Measurements from ENCODE around the gene CHST8.
A peak's percentile ranks its signal among the peaks of the same experiment; 100 is the strongest.

The CHST8 gene

DNA sequence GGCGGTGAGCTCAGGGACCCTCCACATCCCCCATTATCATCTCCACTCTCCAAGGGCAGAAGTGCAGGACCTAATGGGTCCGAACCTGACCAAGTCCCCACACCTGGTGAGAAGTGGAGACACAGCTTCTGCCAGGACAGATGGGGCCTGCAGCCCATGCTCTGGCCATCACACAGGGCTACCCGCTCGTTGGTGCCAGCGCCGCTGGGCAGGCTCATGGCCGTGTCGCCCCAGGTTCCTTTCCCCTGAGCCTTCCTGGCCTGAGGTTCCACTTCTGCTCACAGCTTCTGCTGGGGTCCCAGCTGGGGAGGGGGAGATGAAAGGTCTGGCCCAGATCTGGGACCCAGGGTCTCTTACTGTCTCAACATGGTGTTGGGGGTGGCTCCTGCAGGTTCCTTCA is 126.5 kb downstream of the CHST8 start:
- no peak for DNase-seq

DNA sequence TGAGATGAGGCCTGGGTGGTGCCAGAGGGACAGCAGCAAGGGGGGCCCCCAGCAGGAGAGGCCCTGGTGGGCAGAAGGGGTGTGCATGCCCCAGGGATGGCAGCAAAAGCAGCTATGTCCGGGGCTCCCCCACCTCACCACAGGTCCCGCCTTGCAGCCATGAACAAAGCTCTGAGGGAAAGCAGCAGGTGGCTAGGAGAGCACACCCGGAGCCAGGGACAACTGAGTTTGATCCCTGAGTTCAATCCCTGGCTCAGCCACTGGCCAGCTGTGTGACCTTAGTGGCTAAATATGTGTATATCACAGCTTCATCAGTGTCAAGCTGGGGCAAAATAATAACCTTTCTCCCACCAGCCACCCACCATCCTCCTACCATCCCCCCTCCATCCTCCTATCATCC is 127.3 kb downstream of the CHST8 start:
- no peak for DNase-seq

DNA sequence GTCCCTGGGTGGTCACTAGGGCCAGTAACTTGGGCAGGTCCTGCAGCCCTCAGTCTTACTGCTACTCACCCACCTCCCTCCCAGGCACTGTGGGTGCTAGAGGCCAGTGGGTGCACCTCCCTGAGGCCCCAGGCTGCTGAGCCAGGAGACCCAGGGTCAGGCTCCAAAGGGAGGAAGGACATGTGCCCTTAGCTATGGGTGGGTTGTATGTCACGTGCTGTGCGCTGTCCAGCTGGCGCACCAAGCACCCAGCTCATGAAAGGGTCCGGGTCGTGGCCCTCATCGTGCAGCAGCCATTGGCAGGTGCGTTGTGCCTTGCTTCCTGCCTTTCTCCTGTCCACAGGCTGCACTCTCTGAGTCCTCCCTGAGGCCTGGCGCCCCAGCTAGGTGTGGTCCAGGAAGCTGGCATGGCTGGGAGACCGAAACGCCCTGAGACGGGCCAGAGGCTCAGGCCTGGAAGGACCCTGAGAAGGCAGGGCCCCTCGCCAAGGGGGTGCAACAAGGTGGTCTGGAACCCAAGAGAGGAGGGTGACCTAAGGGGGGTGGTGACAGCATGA is 127.9 kb downstream of the CHST8 start:
- no peak for DNase-seq

DNA sequence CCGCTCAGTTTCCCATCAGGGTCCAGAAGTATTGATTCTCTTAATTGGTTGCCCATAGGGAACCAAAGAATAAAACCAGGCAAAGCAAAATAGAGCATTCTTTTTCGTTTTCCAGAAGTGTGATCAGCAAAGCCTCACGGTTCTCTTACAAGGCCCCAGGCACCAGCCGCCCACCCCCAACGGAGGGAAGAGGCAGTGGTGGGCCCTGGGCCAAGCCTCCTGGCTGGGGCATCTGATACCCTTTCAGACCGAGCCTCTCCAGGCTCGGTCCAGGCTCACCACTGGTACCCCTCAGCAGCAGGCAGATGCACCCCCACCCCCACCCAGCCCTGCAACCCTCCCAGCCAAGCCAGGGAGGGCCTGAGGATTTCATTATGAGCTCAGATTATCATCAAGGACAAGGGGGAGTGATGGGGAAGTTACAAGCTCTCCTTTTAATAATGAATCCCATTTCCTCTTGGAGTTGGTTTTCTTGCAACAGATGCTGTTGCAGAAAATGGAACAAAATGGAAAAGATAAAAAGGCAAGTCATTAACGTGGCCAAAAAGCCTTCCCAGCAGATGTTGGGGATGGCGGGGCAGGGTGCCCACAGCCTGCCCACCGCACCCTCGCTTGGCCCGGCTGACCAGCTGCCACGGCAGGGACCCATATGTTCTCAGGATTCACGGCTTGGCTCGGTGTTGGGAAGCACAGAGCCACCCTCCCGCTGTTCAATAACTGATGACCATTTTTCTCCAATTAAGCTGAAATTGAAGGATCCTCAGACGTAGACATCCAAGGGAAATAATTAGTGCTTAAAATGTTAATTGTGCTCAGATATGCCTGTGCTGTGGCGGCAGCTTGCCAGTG is 129.1 kb downstream of the CHST8 start:
- no peak for DNase-seq

DNA sequence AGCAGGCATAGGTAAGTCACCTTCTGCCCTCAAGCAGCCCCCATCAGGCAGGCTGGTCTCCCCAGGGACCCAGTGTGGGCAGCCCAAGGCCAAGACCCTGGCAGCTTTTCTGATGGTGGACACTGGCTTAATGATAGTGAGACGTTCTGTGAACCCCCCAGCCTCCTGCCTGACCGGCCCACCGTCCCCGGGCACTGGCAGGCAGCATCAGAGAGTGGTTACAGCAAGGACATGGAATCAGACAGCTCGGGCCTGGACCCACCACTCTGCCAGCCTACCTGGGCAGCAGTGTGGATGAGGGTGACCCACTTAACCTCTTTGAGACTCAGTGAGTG is 129.7 kb downstream of the CHST8 start:
- DNase-seq, result no peak

DNA sequence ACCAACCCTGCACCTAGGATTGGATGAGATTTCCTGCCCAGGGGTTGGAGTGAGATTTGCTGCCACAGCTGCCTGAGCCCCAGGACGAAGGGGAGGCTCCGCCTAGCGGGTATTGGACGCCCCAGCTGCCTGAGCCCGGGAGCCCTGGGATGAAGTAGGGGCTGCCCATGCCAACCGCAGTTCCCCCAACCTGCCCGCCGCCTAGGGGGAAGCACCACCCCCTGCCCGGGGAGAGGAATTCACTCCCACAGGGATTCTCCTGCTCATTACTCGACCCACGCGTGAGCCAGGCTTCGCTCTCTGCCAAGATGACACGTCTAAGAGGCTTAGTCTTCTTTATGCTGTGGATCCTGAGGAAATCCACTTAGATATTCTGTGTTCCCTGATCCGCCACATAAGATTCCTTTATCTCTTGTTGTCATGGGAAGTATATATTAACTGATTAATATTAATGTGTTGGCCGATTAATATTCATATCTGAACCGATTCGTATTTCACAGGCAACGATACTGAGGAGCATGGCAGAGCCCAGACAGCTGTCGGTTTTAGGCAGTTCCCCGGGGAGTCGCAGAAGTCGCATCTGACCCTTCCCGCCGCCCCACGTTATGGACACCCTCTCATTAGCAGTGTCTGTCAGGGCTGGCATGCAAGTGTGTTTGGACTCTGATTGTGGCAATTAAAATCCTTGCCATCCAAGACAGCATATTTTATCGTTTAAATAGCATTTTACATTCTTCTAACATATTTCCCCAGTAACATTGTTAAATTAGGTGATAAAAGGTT is 130.5 kb downstream of the CHST8 start:
- no peak for DNase-seq

DNA sequence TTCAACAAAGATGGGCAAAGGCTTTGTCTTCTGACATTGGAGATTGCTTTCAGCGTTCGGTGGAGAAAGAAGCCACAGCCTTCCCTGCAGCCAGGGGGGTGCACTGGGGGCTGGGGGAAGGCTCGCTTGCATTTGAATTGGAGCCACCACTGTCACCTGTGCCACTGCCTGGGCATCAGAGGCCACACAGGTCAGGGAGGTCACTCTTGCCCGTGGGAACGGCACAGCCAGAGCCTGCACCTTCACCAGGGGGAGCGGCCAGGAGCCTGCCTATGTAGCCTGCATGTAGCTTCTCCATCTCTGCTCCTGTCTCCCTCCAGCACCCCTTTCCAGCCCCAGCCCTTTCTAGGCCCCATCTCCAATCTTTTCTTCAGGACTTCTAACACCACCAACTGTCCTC is 131.2 kb downstream of the CHST8 start:
- no peak for DNase-seq

DNA sequence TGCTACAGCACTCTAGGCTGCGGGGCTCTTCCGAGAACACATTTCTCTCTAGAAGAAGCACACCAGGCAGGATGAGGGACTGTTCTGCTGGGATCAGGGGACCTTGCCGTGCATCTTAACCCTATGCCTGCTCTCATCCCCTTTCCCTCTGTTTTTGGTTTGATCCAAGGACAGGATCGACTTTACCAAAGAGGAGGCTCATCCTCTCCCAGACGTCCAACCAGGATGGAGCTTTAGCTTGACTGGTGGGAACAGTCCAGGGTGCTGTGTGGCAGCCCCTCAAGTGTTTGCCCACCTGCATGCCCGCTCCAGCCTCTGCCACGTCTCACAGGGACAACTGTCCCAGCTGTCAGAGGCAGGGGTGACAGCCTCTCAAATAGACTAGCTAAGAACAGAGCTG is 132.6 kb downstream of the CHST8 start:
- DNase-seq, result no peak

DNA sequence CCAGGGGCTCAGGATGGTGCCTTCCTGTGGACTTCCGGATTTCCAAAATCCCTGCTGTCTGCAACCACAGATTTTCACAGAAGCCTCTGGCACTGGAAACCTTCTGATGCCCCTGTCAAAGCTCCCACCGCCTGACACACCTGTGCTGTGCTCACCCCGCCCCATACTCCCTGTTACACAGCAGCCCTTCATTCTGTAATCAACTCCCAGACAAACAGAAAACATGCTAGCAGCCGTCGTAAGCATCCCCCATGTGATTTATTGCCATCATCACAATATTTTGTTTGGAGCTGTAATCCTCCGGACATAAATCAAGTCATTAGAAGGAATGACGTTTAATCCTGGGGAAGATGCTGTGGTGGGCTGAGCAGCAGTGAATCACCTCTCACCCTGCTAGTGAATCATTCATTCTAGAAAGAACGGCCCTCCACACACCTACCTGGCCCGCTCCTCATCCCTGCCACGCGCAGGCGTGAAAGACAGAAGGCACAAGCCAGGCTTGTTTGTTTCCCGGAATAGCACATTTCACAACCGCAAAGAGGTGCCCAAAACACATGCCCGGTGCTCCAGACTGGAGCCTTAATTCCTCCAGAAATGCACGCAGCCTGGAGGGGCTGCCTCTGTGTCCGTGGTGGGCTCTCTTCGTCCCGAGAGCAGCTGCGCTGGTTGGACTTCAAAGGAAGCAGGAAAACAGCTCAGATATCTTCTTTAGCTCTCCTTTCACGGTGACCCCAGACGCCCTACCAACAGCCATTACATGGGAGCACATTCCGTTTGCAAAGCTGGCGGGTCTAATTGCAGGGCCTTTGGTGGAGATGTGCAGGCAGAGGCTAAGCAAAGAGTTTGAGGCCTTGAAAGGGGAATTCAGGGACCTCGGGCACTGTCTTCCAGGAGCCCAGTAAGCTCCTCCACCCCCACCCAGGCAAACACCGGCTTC is 133.6 kb downstream of the CHST8 start:
- no peak for DNase-seq

DNA sequence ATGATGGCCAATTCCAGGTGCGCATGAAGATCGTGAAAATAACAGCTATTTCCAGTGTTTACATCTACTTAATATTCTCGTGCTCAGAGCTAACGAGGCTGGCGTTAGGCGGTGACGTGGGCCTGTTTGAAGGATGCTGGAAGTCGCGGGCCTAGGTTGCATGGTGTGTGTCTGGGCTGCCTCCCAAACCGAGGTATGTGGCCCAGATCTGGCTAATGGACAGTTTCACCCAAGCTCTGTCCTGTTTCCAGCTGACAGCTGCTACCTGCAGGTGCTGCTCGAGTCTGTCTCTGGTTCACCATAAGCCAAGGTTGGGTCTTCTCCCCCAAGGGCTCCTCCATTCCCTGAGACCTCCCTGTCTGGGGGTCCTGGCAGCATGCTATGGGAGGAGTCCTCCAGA is 134.4 kb downstream of the CHST8 start:
- no peak for DNase-seq

DNA sequence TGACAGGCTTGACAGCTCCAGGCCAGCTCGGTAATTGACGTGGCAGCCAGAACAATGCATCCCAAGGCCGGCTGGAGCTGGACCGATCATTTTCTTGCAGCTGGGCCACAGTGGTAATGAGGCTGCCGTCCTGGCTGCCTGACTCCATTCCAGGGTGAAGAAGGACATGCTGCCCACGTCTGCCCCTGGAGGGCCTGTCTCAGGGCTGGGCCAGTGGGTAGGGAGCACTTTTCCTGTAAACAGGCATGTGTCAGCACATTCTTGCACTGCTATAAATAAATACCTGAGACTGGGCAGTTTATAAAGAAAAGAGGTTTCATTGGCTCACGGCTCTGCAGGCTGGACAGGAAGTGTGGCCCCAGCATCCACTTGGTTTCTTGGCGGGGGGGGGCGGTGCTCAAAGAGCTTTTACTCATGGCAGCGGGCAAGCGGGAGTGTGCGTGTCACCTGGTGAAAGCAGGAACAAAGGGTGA is 136.8 kb downstream of the CHST8 start:
- DNase-seq, result no peak

DNA sequence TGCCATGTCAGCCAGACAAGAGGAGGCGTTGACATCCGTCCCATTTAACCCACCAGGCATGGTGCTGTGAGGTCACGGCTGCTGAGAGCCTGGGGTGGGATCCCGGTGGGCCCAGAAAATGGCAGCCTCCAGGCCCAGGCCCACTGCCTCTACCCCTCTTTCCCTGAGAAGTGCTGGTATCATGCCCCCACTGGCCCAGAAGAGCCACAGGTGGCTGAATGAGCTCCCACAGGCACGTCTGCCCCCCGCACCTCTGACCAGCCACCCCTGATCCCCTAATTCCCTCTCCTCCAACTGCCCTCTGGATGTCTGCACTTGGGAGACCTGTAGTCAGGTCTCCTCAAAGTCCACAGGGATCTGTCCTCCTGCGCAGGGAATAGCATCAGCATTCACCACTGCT is 137.6 kb downstream of the CHST8 start:
- DNase-seq, result no peak

DNA sequence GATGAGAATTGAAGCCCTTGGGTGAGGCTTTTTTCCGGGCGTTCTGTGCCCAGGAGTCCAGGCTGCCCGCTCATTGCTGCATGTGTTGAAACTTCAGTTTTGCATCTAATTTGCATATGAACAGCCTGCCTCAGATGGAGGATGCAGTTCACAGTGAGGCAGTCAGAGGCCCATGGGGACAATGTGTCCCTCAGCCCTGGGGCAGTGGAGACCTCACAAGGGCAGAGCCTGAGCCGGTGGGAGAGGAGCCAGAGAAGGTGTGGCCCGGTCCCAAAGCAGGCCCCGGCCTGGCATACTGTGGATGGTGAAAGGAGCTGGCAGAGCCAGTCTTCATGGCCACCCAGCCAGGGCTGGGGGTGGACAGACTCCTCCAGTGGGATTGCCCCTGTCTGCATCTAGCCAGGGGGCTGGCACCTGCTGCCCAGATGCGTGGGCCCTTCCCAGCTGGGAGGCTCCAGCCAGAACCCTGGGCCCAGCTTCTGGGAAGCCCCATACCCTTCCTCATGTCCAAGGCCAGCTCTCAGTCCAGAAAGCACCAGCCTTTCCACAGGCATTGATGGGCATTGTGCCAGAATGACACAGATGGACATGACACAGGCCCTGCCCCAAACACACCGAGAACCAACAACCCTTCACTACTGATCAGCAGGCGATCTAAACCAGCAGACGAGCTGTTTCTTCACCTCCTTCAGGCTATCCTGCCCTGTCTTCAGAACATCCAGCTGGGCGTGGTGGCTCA is 142.0 kb downstream of the CHST8 start:
- DNase-seq, result no peak

DNA sequence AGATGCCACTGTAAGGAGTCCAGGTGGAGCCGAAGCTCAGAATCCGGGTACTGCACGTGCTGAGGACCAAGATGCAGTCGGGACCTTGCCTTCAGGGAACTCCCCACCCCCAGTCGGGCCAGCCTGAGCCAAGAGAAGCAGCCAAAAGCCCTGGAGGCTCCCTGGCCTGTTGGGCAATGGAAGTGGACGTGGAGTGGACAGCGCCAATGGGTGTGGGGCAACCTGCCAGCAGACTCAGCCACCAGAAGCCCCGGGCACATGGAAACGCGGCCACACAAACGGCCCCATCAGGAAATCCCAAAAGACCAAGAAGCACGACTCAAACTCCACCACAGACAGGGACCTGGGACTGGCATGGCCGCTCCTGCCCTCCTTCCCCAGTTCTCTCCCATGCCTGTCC is 144.9 kb downstream of the CHST8 start:
- no peak for DNase-seq

DNA sequence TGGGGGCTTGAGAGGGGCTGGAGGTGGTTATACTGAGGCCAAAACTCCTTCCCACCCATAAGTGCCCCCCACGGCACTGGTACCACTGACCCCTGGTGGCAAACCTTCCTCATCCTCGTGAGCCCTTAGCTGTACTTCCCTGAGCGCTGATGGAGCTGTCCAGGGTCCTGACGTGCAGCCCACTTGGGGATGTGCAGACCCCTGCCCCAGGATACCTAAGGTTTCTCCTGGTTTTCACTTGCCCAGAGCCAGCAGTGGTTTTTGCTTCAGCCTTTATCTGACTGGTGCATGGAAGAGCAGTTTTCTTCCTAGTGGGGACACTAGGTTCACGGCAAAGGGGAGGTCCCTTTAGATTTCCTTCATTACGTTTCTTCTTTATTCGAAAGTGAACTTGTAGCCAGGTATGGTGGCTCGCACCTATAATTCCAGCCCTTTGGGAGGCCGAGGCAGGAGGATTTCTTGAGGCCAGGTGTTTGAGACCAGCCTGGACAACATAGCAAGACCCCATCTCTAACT is 146.2 kb downstream of the CHST8 start:
- DNase-seq, result no peak

DNA sequence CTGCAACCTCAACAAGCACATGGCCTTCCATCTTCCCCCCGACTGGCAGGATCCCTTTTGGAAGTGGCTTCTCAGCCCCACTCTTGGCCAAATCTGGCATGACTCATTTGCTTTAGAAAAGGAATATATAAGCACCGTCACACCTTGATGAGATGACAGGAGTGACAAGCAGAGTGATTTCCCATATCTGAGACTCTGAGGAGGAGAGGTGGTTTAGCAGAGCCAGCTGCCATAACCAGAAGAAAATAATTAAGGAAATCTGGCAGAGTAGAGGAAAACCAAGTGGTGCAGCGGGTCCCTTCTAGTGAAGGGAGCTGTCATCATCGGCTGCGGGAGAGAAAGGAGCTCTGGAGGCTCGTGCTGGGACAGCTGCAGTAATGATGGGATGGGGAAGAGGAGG is 147.5 kb downstream of the CHST8 start:
- DNase-seq, result no peak

DNA sequence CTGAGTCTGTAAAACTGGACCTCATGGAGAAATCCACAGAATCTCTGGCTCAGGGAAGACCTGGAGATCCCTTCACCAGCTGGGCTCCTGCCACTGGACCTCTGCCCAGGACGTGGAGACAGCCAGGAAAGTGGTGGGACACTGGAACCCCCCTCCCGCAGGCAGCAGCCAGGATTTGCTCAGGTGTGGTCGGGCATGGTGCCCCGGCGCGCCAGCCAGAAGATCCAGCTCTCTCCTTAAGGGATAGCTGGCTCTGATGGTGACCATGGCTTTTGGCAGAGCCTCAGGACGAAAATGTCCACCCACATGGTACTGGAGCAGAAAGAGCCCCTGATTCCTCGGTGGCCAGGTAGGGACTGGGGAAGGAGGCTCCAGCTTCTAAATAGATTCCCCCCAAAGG is 148.4 kb downstream of the CHST8 start:
- DNase-seq, result no peak

DNA sequence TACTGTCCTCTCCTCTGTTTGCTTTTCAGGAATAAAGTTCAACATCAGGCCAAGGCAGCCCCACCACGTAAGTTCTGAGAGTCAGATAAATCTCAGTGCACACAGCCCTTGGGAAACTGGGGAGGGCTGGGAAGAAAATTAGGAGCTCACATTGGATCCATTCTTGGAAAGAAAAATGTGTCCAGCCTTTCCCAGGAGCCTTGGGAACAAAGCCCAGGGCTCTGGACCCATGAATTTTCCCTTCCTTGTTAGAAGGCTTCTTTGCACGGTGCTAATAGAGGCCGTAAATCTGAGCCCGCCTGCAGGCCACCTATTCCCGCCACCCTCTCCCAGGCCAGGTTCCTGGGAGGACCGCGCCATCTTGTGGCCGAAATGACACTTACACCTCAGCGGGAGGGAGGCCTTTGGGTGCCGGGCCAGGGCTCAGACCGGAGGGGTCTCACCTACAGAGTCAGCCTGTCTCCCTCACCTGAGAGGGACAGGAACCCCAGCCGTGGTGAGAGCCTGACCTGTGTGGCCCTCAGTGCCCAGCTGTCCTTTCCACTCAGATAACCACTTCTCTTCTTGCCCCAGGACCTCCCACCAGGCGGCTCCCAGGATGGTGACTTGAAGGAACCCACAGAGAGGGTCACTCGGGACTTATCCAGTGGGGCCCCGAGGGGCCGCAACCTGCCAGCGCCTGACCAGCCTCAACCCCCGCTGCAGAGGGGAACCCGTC is 149.8 kb downstream of the CHST8 start:
- DNase-seq, result peak; percentile 11

DNA sequence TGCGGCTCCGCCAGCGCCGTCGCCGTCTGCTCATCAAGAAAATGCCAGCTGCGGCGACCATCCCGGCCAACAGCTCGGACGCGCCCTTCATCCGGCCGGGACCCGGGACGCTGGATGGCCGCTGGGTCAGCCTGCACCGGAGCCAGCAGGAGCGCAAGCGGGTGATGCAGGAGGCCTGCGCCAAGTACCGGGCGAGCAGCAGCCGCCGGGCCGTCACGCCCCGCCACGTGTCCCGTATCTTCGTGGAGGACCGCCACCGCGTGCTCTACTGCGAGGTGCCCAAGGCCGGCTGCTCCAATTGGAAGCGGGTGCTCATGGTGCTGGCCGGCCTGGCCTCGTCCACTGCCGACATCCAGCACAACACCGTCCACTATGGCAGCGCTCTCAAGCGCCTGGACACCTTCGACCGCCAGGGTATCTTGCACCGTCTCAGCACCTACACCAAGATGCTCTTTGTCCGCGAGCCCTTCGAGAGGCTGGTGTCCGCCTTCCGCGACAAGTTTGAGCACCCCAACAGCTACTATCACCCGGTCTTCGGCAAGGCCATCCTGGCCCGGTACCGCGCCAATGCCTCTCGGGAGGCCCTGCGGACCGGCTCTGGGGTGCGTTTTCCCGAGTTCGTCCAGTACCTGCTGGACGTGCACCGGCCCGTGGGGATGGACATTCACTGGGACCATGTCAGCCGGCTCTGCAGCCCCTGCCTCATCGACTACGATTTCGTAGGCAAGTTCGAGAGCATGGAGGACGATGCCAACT is 150.5 kb downstream of the CHST8 start:
- no peak for DNase-seq

DNA sequence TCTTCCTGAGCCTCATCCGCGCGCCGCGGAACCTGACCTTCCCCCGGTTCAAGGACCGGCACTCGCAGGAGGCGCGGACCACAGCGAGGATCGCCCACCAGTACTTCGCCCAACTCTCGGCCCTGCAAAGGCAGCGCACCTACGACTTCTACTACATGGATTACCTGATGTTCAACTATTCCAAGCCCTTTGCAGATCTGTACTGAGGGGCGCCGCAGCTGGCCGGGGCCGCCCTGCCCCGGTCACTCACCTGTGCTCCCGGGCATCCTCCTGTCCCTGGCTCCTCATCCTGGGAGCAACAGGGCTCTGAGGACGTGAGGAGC is 151.1 kb downstream of the CHST8 start:
- no peak for DNase-seq
